ENCODE data around the gene OR1A1. TPM values are rescaled to one million over a fixed set of nuclear protein-coding genes. Genes with fewer than 3 reads are reported as not detected.

OR1A1 gene
- total RNA-seq, 1 experiment from 2014 or later, result not detected

- no peaks in the 10 kb centered on the region for H3K79me1 ChIP-seq (ENCODE audit: insufficient read depth, low read depth, low read length, poor library complexity, severe bottlenecking)
- H2BK120ac ChIP-seq (ENCODE audit: low read depth, low read length, poor library complexity, severe bottlenecking), result no peak overlapping the region
- no peak for TF ChIP-seq CTCF (conservative IDR thresholded peaks at IDR 0.05)
- DNase-seq, result no peak
- no peak overlapping the region for H3K27ac ChIP-seq (ENCODE audit: insufficient read length, low read depth, low read length)
- H3K18ac ChIP-seq (ENCODE audit: insufficient read length, low read depth, low read length), result no peak overlapping the region
- no CpG with 5 or more reads among the region's 6 CpGs for WGBS (ENCODE audit: extremely low coverage, insufficient read length, low lambda C conversion rate)
- no peaks in the 10 kb centered on the region for H3K79me2 ChIP-seq (ENCODE audit: insufficient read depth, low read length)
- no peaks in the 10 kb centered on the region for H3K4me1 ChIP-seq (ENCODE audit: insufficient read depth, low read length)
- H3K23ac ChIP-seq (ENCODE audit: insufficient read length, low read depth, low read length), result no peak overlapping the region
- H3K23me2 ChIP-seq (ENCODE audit: insufficient read length, low read depth, low read length, poor library complexity, severe bottlenecking), result no peaks in the 10 kb centered on the region
- H3K27ac Mint-ChIP-seq, result no peak overlapping the region
- H3K4me1 Mint-ChIP-seq, result no peaks in the 10 kb centered on the region
- peaks cover 0 to 35% (median 4%) of the 10 kb centered on the region in 3 experiments; a peak in 3 of 7 replicates for H3K36me3 Mint-ChIP-seq (ENCODE audit: insufficient read depth in 1 of 3, low read depth in 3 of 3)
- no peak overlapping the region for H2BK15ac ChIP-seq (ENCODE audit: low read depth, low read length)
- H3K9me3 ChIP-seq (ENCODE audit: control insufficient read depth, low read depth, low read length), result peaks cover 73% of the 10 kb centered on the region
- no peak overlapping the region for H3K4me2 ChIP-seq (ENCODE audit: insufficient read depth, insufficient read length, low read length)
- H3K4ac ChIP-seq (ENCODE audit: low read depth, low read length), result no peak overlapping the region
- H2BK5ac ChIP-seq (ENCODE audit: insufficient read length, low read length), result no peak overlapping the region
- no peak overlapping the region for H3K9ac ChIP-seq (ENCODE audit: extremely low read depth, insufficient read length, low read length)
- no peak overlapping the region for H2BK20ac ChIP-seq (ENCODE audit: low read depth, low read length, poor library complexity, severe bottlenecking)
- H4K91ac ChIP-seq (ENCODE audit: insufficient read length, low read depth, low read length), result no peak overlapping the region
- no peak overlapping the region for H2AFZ ChIP-seq (ENCODE audit: low read length)
- peaks cover 69 to 96% of the 10 kb centered on the region in 2 experiments for H3K9me3 Mint-ChIP-seq
- H4K8ac ChIP-seq (replicated peaks; ENCODE audit: insufficient read length, low read depth, low read length), result no peak overlapping the region
- no peaks in the 10 kb centered on the region; the same call in none of the 2 replicates for H3K27me3 Mint-ChIP-seq (ENCODE audit: low read depth)
- H3K56ac ChIP-seq (ENCODE audit: insufficient read length, low read depth, low read length), result no peak overlapping the region
- no peak overlapping the region for H3T11ph ChIP-seq (ENCODE audit: low read length)
- H3K4me3 Mint-ChIP-seq, result no peak overlapping the region
- no peak overlapping the region for H2BK12ac ChIP-seq (ENCODE audit: insufficient read length, low read depth, low read length)
- no peak overlapping the region for H2AK5ac ChIP-seq (ENCODE audit: insufficient read length, low read length)
- H4K20me1 ChIP-seq (ENCODE audit: control insufficient read depth, insufficient read depth, insufficient read length), result no peaks in the 10 kb centered on the region
- H4K5ac ChIP-seq (ENCODE audit: insufficient read length, low read depth, low read length), result no peak overlapping the region
- H3K14ac ChIP-seq (ENCODE audit: insufficient read depth, low read length), result no peak overlapping the region
- H3K27me3 ChIP-seq (ENCODE audit: insufficient read depth, low read length), result no peaks in the 10 kb centered on the region
Observed at GRCh38 chr17:3208484-3208883, 1.0 kb downstream of the OR1A1 start.
